Psoas muscle (tissue), 7 donors: ENCODE data around the gene SRRM5. TPM values are rescaled to one million over a fixed set of nuclear protein-coding genes. Genes with fewer than 3 reads are reported as not detected.

Experiments used
- polyA plus RNA-seq, 3 donors: library from polyadenylated mRNA; stranded (reverse); fragments of 200-250 nt; gene quantifications; one replicate each; pipeline ENCODE4 v1.2.3, GENCODE V29; 2013
- total RNA-seq, 4 donors: library from RNA; stranded (reverse); fragmentation: NEBNext Ultra II Directional in 2 of 4; extraction: Animal tissue kit (Norgen Biotek cat#: 25700) in 2 of 4; gene quantifications; one replicate each; pipeline versions ENCODE4 v1.2.1 to v1.2.4, GENCODE V29; 2021 to 2023
- donor health status: healthy with polysubstance abuse.
- donor health status: DM: no; HTN: no; CAD: no; lungs with moderate emphysema.
- donor health status: Bipolar disorder and iron deficiency.
- donor health status: healthy.
- donor health status: DM: no; HTN: no; CAD: no.
- donor health status: DM: no; HTN: no; CAD: no.
- donor health status: DM: yes; HTN: yes; CAD: no.

Gene SRRM5
- total and polyA plus RNA-seq, 7 donors = 0.10 to 1.1 (median 0.27) TPM; not detected in 1

Other genes with a start within 250 kb of the SRRM5 start
- gene TEX101, start 197.2 kb upstream of the SRRM5 start, total RNA-seq = not detected
- gene TEX101, start 197.2 kb upstream of the SRRM5 start, polyA plus RNA-seq = not detected
- gene LYPD3, start 146.5 kb upstream of the SRRM5 start, total RNA-seq = not detected
- gene LYPD3, start 146.5 kb upstream of the SRRM5 start, polyA plus RNA-seq = under 1 TPM in 2 of 3 donors, not detected in 1; 0.12 to 0.26 TPM
- gene PHLDB3, start 107.3 kb upstream of the SRRM5 start, total RNA-seq = 1 to 10 TPM; 3.1 to 5.7 (median 4.5) TPM
- 1 to 10 TPM; 2.0 to 4.7 (median 3.2) TPM for gene PHLDB3, start 107.3 kb upstream of the SRRM5 start, polyA plus RNA-seq
- gene ETHE1, start 84.9 kb upstream of the SRRM5 start, total RNA-seq = 10 to 100 TPM; 13.0 to 20.9 (median 16.6) TPM
- 10 to 100 TPM; 18.5 to 22.8 (median 20.3) TPM for gene ETHE1, start 84.9 kb upstream of the SRRM5 start, polyA plus RNA-seq
- 1 to 10 TPM in 3 of 4 donors, under 1 TPM in 1; 0.40 to 1.6 (median 1.2) TPM for gene ZNF575, start 78.9 kb upstream of the SRRM5 start, total RNA-seq
- 1 to 10 TPM in 1 of 3 donors, under 1 TPM in 2; 0.23 to 1.1 (median 0.35) TPM for gene ZNF575, start 78.9 kb upstream of the SRRM5 start, polyA plus RNA-seq
- 10 to 100 TPM; 12.7 to 22.1 (median 14.8) TPM for gene XRCC1, start 36.6 kb upstream of the SRRM5 start, total RNA-seq
- gene XRCC1, start 36.6 kb upstream of the SRRM5 start, polyA plus RNA-seq = 10 to 100 TPM; 13.5 to 21.6 (median 14.1) TPM
- gene PINLYP, start 36.3 kb upstream of the SRRM5 start, total RNA-seq = 1 to 10 TPM in 1 of 4 donors, under 1 TPM in 2, not detected in 1; 0.66 to 1.1 (median 0.86) TPM
- 1 to 10 TPM in 1 of 3 donors, under 1 TPM in 2; 0.66 to 1.3 (median 0.90) TPM for gene PINLYP, start 36.3 kb upstream of the SRRM5 start, polyA plus RNA-seq
- 10 to 100 TPM; 16.3 to 26.9 (median 22.4) TPM for gene IRGQ, start 16.0 kb upstream of the SRRM5 start, total RNA-seq
- 10 to 100 TPM in 2 of 3 donors, 1 to 10 TPM in 1; 5.5 to 23.3 (median 11.9) TPM for gene IRGQ, start 16.0 kb upstream of the SRRM5 start, polyA plus RNA-seq
- 10 to 100 TPM; 10.3 to 16.2 (median 15.9) TPM for gene ZNF576, start 15.5 kb upstream of the SRRM5 start, total RNA-seq
- gene ZNF576, start 15.5 kb upstream of the SRRM5 start, polyA plus RNA-seq = 10 to 100 TPM; 14.6 to 22.7 (median 22.4) TPM
- 10 to 100 TPM; 17.2 to 39.0 (median 28.0) TPM for gene ZNF428, start 7.5 kb downstream of the SRRM5 start, total RNA-seq
- 10 to 100 TPM; 12.4 to 33.5 (median 27.5) TPM for gene ZNF428, start 7.5 kb downstream of the SRRM5 start, polyA plus RNA-seq
- gene CADM4, start 27.8 kb downstream of the SRRM5 start, total RNA-seq = 10 to 100 TPM in 1 of 4 donors, 1 to 10 TPM in 3; 4.4 to 10.6 (median 5.0) TPM
- gene CADM4, start 27.8 kb downstream of the SRRM5 start, polyA plus RNA-seq = 1 to 10 TPM; 1.8 to 4.7 (median 3.1) TPM
- gene PLAUR, start 58.1 kb downstream of the SRRM5 start, total RNA-seq = 1 to 10 TPM; 1.8 to 6.1 (median 3.9) TPM
- gene PLAUR, start 58.1 kb downstream of the SRRM5 start, polyA plus RNA-seq = 1 to 10 TPM; 1.0 to 9.7 (median 2.5) TPM
- not detected for gene IRGC, start 104.0 kb downstream of the SRRM5 start, total RNA-seq
- not detected for gene IRGC, start 104.0 kb downstream of the SRRM5 start, polyA plus RNA-seq
- 10 to 100 TPM; 11.6 to 27.1 (median 15.1) TPM for gene SMG9, start 142.9 kb downstream of the SRRM5 start, total RNA-seq
- 10 to 100 TPM; 10.1 to 29.1 (median 13.7) TPM for gene SMG9, start 142.9 kb downstream of the SRRM5 start, polyA plus RNA-seq
- under 1 TPM; 0.26 to 0.89 (median 0.40) TPM for gene KCNN4, start 168.9 kb downstream of the SRRM5 start, total RNA-seq
- under 1 TPM; 0.09 to 0.43 (median 0.21) TPM for gene KCNN4, start 168.9 kb downstream of the SRRM5 start, polyA plus RNA-seq
- gene LYPD5, start 190.4 kb downstream of the SRRM5 start, total RNA-seq = under 1 TPM; 0.23 to 0.79 (median 0.58) TPM
- gene LYPD5, start 190.4 kb downstream of the SRRM5 start, polyA plus RNA-seq = under 1 TPM; 0.22 to 0.27 (median 0.26) TPM
- 1 to 10 TPM; 3.1 to 8.7 (median 4.6) TPM for gene ZNF283, start 215.2 kb downstream of the SRRM5 start, total RNA-seq
- gene ZNF283, start 215.2 kb downstream of the SRRM5 start, polyA plus RNA-seq = 1 to 10 TPM in 2 of 3 donors, under 1 TPM in 1; 0.79 to 7.8 (median 1.0) TPM